Activated naive CD4-positive, alpha-beta T cell treated with anti-CD3 and anti-CD28 coated beads, Interleukin-2, amount 50 U/mL, for 72 hours (primary cell): ENCODE data around the gene NUDT14. TPM values are rescaled to one million over a fixed set of nuclear protein-coding genes. Genes with fewer than 3 reads are reported as not detected.

Source experiments
- ATAC-seq, 2 donors: fragments of 150-1000 bp; cut with Tn5 transposase; 2 replicates each; pipeline ENCODE4 v1.10.0; 2021; ENCODE audit warnings: mild to moderate bottlenecking in 2 of 2, moderate library complexity in 2 of 2
- DNase-seq, 2 donors: peaks; one replicate each; pipeline ENCODE4 v3.0.0; 2021 to 2022; ENCODE audit warnings: low spot score in 2 of 2
- H3K27ac Mint-ChIP-seq, 2 donors: one replicate each; pipeline ENCODE4 v1.8.0; 2022; ENCODE audit warnings: mild to moderate bottlenecking in 2 of 2, mixed read lengths in 2 of 2
- H3K36me3 Mint-ChIP-seq, 2 donors: one replicate each; pipeline ENCODE4 v1.8.0; 2022; ENCODE audit warnings: mixed read lengths in 2 of 2
- H3K9me3 Mint-ChIP-seq, 2 donors: one replicate each; pipeline ENCODE4 v1.8.0; 2022; ENCODE audit warnings: mixed read lengths in 2 of 2
- total RNA-seq, 2 donors: library from RNA; stranded (reverse); gene quantifications; one replicate each; pipeline ENCODE4 v1.2.3, GENCODE V29; 2022

NUDT14 gene
- total RNA-seq, 2 donors from 2014 or later: 20.0 to 22.6 TPM

- ATAC-seq (no peak), DNase-seq (no peak)
- no peaks in the 10 kb centered on the region for H3K36me3 Mint-ChIP-seq
- no peak overlapping the region for H3K27ac Mint-ChIP-seq
- no peaks in the 10 kb centered on the region for H3K9me3 Mint-ChIP-seq
Observed at GRCh38 chr14:105149146-105149781, 31.8 kb downstream of the NUDT14 start.

GRCh38 chr14:105148604-105149145 is 32.4 kb downstream of the NUDT14 start:
- DNase-seq (no peak), ATAC-seq (no peak)
- Mint-ChIP-seq H3K36me3 (no peaks in the 10 kb centered on the region), H3K27ac (no peak overlapping the region), H3K9me3 (no peaks in the 10 kb centered on the region)

- ATAC-seq (no peak), DNase-seq (no peak)
- H3K27ac Mint-ChIP-seq: no peak overlapping the region
- H3K9me3 Mint-ChIP-seq: no peaks in the 10 kb centered on the region
- H3K36me3 Mint-ChIP-seq: no peaks in the 10 kb centered on the region
Observed at GRCh38 chr14:105147671-105148603, 33.2 kb downstream of the NUDT14 start.

GRCh38 chr14:105146976-105147635 is 34.0 kb downstream of the NUDT14 start:
- H3K36me3 Mint-ChIP-seq: peaks cover 0 to 4% of the 10 kb centered on the region in 2 donors
- H3K9me3 Mint-ChIP-seq: no peaks in the 10 kb centered on the region
- no peak for ATAC-seq

DNA sequence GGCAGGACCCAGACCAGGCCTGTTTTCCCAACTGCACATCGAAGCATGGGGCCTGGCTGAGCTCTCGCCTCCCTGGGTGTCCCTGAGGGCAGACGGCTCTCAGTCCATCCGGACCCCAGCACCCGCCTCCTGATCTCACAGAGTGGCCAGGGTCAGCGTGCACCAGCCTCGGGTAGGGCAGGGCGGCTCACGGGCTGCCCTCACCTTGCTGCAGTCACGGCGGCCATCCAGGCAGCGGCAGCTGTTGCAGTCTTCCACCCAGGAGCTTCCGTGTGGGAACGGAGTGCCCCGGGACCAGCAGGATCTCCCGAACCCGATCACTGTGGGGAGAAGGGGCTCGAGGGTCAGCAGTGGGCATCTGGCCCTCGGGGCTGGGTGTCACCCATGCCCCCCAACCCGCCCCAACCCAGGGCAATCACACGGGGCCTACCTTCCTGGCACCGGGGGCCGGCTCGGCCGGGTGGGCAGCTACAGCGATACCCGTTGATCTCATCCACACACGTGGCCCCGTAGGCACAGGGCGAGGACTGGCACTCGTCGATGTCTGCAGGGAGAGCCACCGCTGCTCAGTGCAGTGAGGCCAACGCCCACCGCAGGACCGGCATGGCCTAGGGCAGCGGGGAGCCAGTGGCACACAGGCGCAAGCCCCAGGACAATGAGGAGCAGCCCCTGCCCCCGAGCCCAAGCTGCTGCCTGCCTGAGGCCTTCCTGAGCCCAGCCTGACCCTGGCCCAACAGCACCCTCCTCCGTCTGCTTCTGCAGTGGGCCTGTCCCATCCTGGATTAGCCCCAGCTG is 34.7 kb downstream of the NUDT14 start:
- H3K36me3 Mint-ChIP-seq: peaks cover 0 to 9% of the 10 kb centered on the region in 2 donors
- no peak for ATAC-seq
- no peak overlapping the region for H3K27ac Mint-ChIP-seq
- H3K9me3 Mint-ChIP-seq: no peaks in the 10 kb centered on the region
- no peak for DNase-seq

More at GRCh38 chr14:105146976-105147635, 34.0 kb downstream of the NUDT14 start:
- no peak overlapping the region for H3K27ac Mint-ChIP-seq
- DNase-seq: no peak

DNA sequence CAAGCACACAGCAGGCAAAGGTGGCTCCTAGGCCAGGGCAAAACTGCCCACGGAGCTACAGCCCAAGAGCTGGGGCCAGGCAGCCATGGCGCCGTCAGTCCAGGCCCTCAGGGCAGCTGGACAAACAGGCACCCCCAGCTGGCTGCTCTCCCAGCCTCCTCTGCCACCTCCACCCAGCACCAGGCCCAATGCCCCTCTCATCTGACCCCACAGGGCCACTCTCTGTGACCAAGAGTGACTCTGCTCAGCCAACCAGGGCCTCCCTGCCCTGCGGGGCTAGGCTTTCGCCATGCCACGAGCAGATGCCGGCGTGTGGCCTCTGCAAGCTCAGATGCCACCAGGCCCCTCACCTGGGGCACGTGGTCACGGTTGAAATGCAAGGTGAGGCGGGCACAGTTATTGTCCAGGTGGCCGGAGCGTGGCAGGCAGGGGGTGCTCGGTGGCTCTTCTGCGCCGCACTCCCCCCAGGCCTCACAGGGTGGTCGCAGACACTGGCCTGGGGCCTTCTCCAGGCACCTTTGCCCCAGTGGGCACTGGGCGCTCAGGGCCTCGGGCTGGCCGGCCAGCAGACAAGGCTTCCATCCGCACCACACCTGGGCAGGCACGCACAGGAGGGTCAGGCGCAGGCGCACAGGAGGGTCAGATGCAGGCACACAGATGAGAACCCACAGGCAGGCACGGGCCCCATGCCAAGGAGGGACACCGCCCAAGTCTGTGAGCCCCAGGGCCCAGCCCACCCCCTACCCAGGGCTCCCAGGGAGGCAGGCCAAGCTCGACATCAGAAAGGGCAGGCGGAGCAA is 35.5 kb downstream of the NUDT14 start:
- H3K36me3 Mint-ChIP-seq: peaks cover 3 to 17% of the 10 kb centered on the region in 2 donors
- DNase-seq (no peak), ATAC-seq (no peak)
- peaks cover 0 to 4% of the 10 kb centered on the region in 2 donors for H3K9me3 Mint-ChIP-seq
- H3K27ac Mint-ChIP-seq: no peak overlapping the region

DNA sequence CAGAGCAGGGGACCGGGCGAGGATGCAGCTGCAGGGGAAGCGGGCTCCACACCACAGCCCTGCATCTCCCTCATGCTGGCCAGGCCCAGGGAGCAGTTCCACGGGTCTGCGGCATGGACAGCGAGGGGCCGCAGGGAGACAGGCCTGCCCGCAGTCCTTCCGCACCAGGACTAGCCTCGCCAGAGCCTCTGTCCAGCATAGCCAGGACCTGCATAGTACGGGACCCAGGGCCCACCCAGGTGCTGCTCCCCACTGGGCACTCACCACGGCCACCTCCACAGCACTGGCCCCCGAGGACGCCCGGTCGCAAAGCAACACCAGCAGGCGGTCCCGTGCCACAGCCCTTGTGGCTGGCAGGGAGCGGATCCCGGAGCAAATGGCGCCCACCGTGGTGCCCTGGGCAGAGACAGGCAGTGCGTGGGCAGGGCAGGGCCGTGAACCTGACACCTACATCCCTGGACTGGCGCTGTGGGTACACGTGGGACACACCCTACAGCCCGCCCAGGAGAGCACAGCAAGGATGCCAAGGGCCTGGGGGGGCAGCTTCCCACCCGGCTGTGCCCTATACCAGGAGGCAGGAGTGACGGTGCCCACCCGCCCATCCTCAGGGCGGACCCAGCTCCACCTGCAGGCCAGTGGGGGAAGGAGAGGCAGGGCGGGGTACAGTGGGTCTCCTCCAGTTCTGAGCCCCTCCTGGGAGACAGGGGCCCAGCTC is 36.3 kb downstream of the NUDT14 start:
- H3K27ac Mint-ChIP-seq: no peak overlapping the region
- H3K36me3 Mint-ChIP-seq: peaks cover 11 to 21% of the 10 kb centered on the region in 2 donors
- ATAC-seq: no peak
- no peak for DNase-seq
- H3K9me3 Mint-ChIP-seq: peaks cover 4 to 8% of the 10 kb centered on the region in 2 donors

DNA sequence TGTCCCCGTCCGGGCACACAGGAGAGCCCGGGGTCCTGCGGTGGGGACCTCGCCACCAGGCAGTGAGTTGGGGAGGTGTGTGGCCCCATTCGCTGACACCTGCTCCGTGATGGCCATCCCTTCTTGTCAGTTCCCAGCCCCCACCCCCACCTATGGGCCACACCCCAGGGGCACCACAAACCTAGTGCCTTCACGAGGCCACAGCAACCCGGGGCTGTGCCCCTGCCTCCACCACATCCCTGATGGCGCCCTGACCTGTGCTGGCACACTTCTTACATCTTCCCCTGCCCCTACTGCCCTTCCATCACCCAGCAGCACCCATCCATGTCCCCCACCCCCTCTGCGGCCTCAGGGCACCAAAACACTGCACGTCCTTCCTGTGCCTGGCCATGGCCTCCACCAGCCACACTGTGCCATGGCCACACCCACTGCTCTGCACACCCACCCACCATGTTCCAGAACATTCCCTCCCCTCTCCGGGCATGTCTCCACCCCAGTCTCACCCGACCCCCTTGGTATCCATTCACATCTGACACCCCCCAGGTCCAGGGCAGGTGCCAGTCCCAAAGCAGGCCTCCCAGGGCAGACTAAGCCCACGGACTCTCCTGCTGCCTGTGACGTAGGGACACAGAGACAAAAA is 37.0 kb downstream of the NUDT14 start:
- ATAC-seq (no peak), DNase-seq (no peak)
- Mint-ChIP-seq H3K36me3 (peaks cover 11 to 22% of the 10 kb centered on the region in 2 donors), H3K9me3 (peaks cover 5 to 9% of the 10 kb centered on the region in 2 donors), H3K27ac (no peak overlapping the region)

GRCh38 chr14:105143451-105144025 is 37.6 kb downstream of the NUDT14 start:
- Mint-ChIP-seq H3K9me3 (peaks cover 5 to 9% of the 10 kb centered on the region in 2 donors), H3K36me3 (peaks cover 11 to 22% of the 10 kb centered on the region in 2 donors), H3K27ac (no peak overlapping the region)
- DNase-seq: no peak
- ATAC-seq: no peak

- Mint-ChIP-seq H3K27ac (no peak overlapping the region), H3K36me3 (peaks cover 11 to 22% of the 10 kb centered on the region in 2 donors), H3K9me3 (peaks cover 5 to 9% of the 10 kb centered on the region in 2 donors)
- DNase-seq: no peak
- no peak for ATAC-seq
Observed at GRCh38 chr14:105142651-105143450, 38.3 kb downstream of the NUDT14 start.

GRCh38 chr14:105141486-105142281 is 39.4 kb downstream of the NUDT14 start:
- Mint-ChIP-seq H3K27ac (no peak overlapping the region), H3K36me3 (peaks cover 11 to 22% of the 10 kb centered on the region in 2 donors), H3K9me3 (peaks cover 5 to 9% of the 10 kb centered on the region in 2 donors)
- ATAC-seq (no peak), DNase-seq (no peak)

GRCh38 chr14:105141026-105141425 is 40.1 kb downstream of the NUDT14 start:
- DNase-seq: no peak
- peaks cover 5 to 9% of the 10 kb centered on the region in 2 donors for H3K9me3 Mint-ChIP-seq
- peaks cover 11 to 22% of the 10 kb centered on the region in 2 donors for H3K36me3 Mint-ChIP-seq
- H3K27ac Mint-ChIP-seq: no peak overlapping the region
- ATAC-seq: no peak

GRCh38 chr14:105140581-105140980 is 40.5 kb downstream of the NUDT14 start:
- H3K9me3 Mint-ChIP-seq: peaks cover 5 to 9% of the 10 kb centered on the region in 2 donors
- no peak overlapping the region for H3K27ac Mint-ChIP-seq
- DNase-seq: no peak
- no peak for ATAC-seq
- H3K36me3 Mint-ChIP-seq: peaks cover 11 to 22% of the 10 kb centered on the region in 2 donors
